ENCODE measurements around the gene ZBTB3. TPM values are rescaled to one million over a fixed set of nuclear protein-coding genes. Genes with fewer than 3 reads are reported as not detected.

ZBTB3 gene
- total and polyA plus RNA-seq, 2 of the 13 experiments (the other 11 are each of a cell fraction or from before 2014, with no cell fraction given): 3.4 to 5.2 TPM

- TF ChIP-seq ZNF337 (CRISPR knock-in tag; IDR thresholded peaks at IDR 0.05; ENCODE audit: borderline replicate concordance, low read depth) (peak; percentile 87; the same call in 1 of the 2 replicates), FOSL2 (CRISPR knock-in tag; IDR thresholded peaks at IDR 0.05) (peak; percentile 84), ZNF550 (CRISPR knock-in tag; IDR thresholded peaks at IDR 0.05; ENCODE audit: borderline replicate concordance) (peak; percentile 93; the same call in 1 of the 2 replicates), CENPBD1 (CRISPR knock-in tag; IDR thresholded peaks at IDR 0.05; ENCODE audit: borderline replicate concordance, low read depth) (no peak), ZBED4 (CRISPR knock-in tag; IDR thresholded peaks at IDR 0.05; ENCODE audit: borderline replicate concordance) (peak; percentile 74), ZNF142 (CRISPR knock-in tag; IDR thresholded peaks at IDR 0.05) (peak; percentile 61; the same call in 1 of the 2 replicates), ZNF749 (CRISPR knock-in tag; IDR thresholded peaks at IDR 0.05; ENCODE audit: borderline replicate concordance) (peak; percentile 88), NAIF1 (CRISPR knock-in tag; IDR thresholded peaks at IDR 0.05; ENCODE audit: borderline replicate concordance) (no peak), SRSF4 (IDR thresholded peaks at IDR 0.05; ENCODE audit: low read depth, low read length, poor library complexity, severe bottlenecking) (no peak), TEAD2 (CRISPR knock-in tag; IDR thresholded peaks at IDR 0.05) (no peak), JDP2 (CRISPR knock-in tag; IDR thresholded peaks at IDR 0.05; ENCODE audit: borderline replicate concordance) (no peak), CBX1 (IDR thresholded peaks at IDR 0.05; ENCODE audit: low read depth) (peak; percentile 71), TAF15 (IDR thresholded peaks at IDR 0.05; ENCODE audit: low read depth, low read length, poor library complexity, severe bottlenecking) (no peak), MLX (CRISPR knock-in tag; IDR thresholded peaks at IDR 0.05) (no peak), MATR3 (CRISPR knock-in tag; IDR thresholded peaks at IDR 0.05) (no peak), ZNF282 (IDR thresholded peaks at IDR 0.05; ENCODE audit: partially characterized antibody) (no peak), PTBP1 (IDR thresholded peaks at IDR 0.05; ENCODE audit: low read depth, low read length, poor library complexity, severe bottlenecking) (peak; percentile 89), PAX8 (CRISPR knock-in tag; IDR thresholded peaks at IDR 0.05; ENCODE audit: borderline replicate concordance) (peak; percentile 96)
Observed at GRCh38 chr11:62787005-62787759, 33.2 kb upstream of the ZBTB3 start, which contains the start of gene TMEM179B (continued).
